Renal cortex interstitium (tissue), 11 donors: ENCODE results near the gene MMP13. TPM values are rescaled to one million over a fixed set of nuclear protein-coding genes. Genes with fewer than 3 reads are reported as not detected.
A peak's percentile ranks its signal among the peaks of the same experiment; 100 is the strongest.

Source experiments
- DNase-seq, 11 donors: peaks; one replicate each; pipeline ENCODE4 v3.0.0-alpha.2; 2013; ENCODE audit warnings: low read depth in 9 of 11, low spot score in 4 of 11; ENCODE audit errors: extremely low read depth in 1 of 11
- polyA plus RNA-seq, 3 donors: library from polyadenylated mRNA; unstranded; fragments of 120-200 nt; gene quantifications; one replicate each; pipeline ENCODE4 v1.2.1, GENCODE V29; 2013; ENCODE audit not compliant: insufficient read length in 3 of 3

Gene MMP13
- polyA plus RNA-seq, 3 donors, result 0.09 TPM; not detected in 2

DNA sequence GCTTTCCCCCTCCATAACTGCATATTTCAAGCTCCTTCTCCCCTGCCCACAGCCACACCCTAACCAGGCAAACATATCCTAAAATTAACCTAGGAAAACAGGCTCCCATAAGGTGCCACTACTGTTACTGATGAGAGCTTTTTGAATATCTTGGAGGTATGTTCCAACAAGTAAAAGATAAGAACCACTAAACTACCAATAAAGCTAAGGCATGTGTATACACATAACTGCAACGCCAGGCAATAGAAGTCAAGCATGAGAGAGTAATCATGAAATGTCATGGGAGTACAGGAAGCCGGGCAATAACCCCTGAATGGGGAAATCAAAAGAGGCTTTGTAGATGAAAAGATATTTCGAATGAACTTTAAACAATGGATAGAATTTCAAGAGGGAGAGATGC lies 9.3 kb downstream of the MMP13 start:
- no peak for DNase-seq

- peak; percentile 38 to 83 (median 62) for DNase-seq
Observed at GRCh38 chr11:102940714-102941588, 14.6 kb downstream of the MMP13 start.

DNA sequence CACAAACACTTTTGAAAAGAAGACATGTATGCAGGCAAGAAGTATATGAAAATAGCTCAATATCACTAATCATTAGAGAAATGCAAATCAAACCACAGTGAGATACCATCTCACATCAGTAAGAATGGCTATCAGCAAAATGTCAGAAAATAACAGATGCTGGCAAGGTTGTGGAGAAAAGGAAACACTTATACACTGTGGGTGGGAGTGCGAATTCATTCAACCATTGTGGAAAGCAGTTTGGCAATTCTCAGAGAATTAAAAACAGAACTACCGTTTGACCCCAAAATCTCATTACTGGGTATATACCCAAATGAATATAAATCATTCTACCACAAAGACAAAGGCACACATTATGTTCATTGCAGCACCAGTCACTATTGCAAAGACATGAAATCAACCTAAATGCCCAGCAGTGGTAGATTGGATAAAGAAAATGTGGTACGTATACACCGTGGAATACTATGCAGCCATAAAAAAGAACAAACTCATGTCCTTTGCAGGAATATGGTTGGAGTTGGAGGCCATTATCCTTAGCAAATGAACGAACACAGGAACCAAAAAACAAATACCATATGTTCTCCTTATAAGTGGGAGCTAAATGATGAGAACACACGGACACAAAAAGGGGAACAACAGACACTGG lies 18.5 kb downstream of the MMP13 start:
- no peak for DNase-seq

GRCh38 chr11:102935514-102935913 lies 20.0 kb downstream of the MMP13 start:
- DNase-seq, result no peak

DNA sequence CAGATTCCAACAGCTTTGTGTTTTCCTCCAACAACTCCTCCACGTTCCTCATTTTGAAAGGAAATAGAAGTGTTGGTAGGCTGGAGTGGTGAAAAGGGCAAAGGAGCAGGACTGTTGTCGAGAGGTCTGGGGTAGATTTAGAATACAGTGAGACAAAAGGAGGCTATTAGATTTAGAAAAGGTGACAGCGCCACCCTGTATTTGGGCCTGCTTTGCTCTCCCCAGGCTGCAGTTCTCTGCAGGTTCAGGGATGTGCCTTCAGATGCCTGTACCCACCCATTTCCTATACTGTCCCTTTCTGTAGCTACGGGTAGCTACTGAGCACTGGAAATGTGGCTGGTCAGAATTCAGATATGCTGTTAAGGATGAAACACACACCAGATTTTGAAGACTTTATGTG lies 20.8 kb downstream of the MMP13 start:
- DNase-seq, result no peak

DNA sequence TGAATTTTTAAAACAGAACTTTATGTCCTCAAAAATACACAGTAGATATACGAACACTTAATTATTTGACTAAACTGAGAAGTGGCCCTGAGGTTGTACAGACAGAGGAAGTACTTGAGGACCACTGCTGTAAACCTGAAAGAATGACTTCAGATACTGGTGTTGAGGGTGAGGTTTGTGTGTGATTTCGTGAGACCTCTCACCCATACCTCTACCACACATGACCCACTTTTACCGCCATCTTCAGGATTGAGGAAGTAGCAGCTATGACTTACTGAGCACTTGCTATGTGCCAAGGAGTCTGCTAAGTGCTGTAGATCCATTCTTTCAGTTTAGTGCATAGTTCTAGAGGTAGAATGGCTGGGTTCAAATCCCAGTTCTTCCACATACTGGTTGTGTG lies 21.9 kb downstream of the MMP13 start:
- DNase-seq, result no peak

DNA sequence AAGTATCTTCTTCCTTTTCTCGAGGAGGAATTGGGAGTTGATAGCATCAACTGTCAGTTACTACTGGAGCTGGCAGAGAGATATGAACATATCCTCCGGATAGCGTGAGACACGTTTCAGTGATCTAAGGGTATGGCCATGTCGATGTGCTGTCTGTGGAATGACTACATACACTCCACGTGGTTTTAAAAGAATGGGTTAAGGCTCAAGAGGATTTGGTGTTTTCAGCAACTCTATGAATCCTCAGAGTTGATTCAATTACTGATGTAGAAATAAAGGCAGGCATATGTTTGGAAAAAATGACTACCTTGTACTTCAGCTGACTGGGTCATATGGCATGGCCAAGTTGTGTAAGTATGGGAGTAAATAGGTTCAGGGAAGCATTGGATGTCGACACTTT lies 22.9 kb downstream of the MMP13 start:
- no peak for DNase-seq

- DNase-seq, result no peak
Observed at GRCh38 chr11:102930451-102930850, 25.1 kb downstream of the MMP13 start.

GRCh38 chr11:102929972-102930371 lies 25.6 kb downstream of the MMP13 start:
- DNase-seq, result peak in 5 of 11 donors; percentile 38 to 66 (median 49)

DNA sequence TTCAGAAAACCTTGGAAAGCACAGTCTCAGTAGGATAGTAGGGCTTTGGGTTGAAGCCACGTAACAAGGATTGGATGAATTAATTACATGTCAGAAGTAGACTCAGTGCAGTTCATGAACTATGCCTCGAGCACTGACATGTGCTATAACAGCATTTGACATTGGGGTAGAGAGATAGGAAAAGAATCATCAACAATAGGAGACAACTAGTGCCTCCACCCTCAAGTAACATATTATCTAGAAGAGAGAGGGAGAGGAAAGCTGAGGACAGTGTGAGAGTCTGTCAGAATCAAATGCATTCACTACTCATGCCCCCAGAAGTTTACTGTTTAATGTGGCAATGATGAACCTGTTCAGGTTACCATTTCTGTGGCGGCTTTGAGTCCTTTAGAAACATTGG lies 26.4 kb downstream of the MMP13 start:
- no peak for DNase-seq

DNA sequence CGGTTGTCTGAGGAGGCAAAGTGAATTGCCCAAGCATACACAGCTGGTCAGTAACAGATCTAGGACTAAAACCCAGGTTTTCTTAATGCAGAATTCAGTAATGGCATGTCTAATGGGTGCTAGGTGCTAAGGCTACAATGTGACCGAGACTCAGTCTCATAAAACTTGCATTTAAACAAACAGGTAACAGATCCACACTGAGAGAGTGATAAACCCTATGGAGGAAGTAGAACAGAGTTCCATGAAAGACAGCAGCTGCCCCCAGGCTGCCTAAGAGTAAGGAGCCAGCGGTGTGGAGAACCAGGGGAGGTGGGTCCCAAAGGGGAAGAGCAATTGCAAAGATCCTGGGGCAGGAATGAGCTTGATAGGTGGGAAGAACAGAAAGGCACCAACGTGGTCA lies 27.3 kb downstream of the MMP13 start:
- no peak for DNase-seq

DNA sequence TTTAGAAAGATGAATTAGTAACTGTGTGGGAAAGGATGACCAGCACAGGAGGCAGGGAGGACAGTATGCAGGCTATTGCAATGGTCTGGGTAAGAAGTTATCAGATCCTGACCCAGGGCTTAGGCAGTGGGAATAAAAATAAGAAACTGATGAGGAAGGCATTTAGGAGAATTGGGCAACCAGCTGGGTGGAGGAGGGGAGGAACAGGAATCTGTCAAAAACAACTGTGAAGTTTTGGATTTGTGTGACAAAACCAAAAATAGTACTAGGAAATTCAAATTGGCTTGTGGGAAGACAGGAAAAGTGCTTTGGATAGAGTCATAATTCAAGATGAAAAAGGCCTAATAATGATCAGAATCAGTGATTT lies 27.9 kb downstream of the MMP13 start:
- no peak for DNase-seq

DNA sequence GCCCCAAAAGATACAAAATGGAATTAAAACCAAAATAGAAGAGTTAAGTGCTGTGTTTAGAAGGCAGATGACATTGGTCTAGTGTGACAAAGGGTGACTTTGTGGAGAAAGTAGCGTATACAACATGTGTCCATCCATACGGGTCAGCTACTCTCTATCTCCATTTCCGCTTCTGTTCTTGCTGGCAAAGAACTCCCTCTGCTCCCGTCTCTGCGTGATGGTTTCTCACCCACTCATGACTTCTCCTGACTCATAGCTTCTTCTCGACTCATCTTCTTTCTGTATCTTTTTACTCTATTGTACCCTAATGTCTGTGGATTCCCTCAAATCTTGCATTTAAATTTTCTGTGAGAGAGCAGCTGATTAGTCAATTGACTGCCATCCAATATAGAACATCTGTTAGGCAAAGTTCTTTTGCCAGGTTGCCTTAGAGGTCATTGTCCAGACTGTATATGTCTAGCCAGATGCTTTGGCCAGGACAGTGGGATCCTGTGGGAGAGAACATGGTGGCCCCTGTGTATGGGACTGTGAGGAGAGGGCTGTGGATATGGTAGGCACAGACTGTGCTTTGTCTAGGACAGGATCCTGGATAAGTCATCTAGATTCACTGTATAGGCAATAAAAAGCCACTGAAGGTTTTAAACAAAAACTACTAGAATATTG lies 28.4 kb downstream of the MMP13 start:
- no peak for DNase-seq

GRCh38 chr11:102926517-102926916 lies 29.0 kb downstream of the MMP13 start:
- no peak for DNase-seq

- no peak for DNase-seq
Observed at GRCh38 chr11:102925988-102926387, 29.5 kb downstream of the MMP13 start.

- peak in 2 of 11 donors; percentile 26 to 29 for DNase-seq
Observed at GRCh38 chr11:102924851-102925380, 30.6 kb downstream of the MMP13 start.

GRCh38 chr11:102921587-102922220 lies 33.8 kb downstream of the MMP13 start:
- no peak for DNase-seq

DNA sequence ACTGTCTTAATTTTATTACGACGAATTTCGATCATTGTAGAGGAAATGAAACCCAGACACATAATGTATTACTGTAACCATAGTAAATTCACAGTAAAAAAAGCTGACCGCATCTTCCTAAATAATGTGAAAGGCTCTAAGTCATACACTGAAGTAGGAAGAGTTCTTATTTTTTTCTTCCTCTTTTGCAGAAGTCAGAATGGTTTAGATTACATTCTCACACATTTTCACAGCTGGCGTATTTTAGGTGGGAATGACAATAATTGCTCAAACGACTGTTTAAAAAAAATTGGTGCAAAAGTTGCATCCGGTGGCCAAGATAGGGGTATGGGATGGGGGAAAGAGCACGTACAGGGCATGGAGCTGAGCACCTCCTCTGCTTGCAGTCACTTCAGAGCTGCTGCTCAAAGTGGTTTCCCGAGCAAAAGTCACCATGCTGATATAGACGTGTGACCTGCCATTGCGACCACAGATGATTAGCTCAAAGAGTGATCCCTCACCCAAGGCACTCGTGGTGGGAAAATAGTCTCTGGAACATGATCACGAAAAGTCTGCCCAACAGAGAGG lies 35.3 kb downstream of the MMP13 start:
- DNase-seq, result no peak

DNA sequence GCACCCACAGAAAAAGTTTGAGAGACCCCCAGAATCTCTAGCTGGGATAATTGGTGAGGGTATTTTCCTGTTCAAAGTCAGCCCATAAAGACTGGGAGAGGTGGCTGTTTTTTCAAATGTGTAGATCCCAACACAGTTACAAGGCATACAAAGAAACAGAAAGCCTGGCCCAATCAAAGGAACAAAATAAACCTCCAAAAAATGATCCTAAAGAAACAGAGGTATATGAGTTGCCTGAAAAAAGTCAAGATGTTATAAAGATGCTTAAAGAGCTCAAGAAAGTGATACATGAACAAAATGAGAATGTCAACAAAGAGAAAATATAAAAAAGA lies 40.5 kb downstream of the MMP13 start:
- no peak for DNase-seq
